Mucosa of gallbladder (tissue), 1 donor: Measurements from ENCODE around the gene FMN1. TPM values are rescaled to one million over a fixed set of nuclear protein-coding genes. Genes with fewer than 3 reads are reported as not detected.

Source experiments
- DNase-seq: peaks from one replicate; pipeline ENCODE4 v3.0.0-alpha.2; 2020; ENCODE audit warnings: low spot score
- total RNA-seq: library from RNA; stranded (reverse); gene quantifications from one replicate; pipeline ENCODE4 v1.2.1, GENCODE V29; 2021
- donor health status: DM: no; HTN: no; CAD: no.

The FMN1 gene
- total RNA-seq, 1 donor from 2014 or later, result 18.2 TPM

DNA sequence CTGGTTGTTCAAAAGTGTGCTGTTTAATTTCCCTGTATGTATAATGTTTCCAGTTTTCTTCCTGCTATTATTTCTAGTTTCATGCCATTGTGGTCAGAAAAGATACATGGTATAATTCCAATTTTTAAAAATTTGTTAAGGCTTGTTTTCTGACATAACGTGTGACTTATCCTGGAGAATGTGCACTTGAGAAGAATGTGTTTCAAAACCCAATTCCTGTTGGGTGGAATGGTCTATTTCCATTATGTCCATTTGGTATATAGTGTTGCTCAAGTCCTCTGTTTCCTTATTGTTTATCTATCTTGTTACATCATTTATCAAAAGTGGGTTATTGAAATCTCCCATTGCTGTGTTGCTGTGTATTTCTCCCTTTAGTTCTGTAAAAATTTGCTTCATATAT lies 261.3 kb downstream of the FMN1 start:
- DNase-seq, result no peak

GRCh38 chr15:32928876-32929275 lies 265.6 kb downstream of the FMN1 start:
- DNase-seq, result no peak

DNA sequence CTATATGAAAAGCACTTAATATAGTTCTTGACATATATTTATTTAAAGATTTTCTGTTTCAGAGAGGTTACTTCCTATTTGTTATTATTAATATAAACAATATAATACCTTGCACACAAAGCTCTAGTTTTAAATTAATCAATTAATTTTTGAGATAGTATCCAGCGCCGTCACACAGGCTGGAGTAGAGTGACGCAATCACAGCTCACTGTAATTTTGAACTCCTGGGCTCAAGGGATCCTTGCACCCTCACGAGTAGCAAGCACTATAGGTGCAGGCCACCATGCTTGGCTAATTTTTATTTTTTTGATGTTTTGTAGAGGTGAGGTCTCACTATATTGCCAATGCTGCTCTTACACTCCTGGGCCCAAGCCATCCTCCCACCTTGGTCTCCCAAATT lies 267.4 kb downstream of the FMN1 start:
- DNase-seq, result no peak

- DNase-seq, result no peak
Measured at GRCh38 chr15:32923176-32923575, 271.3 kb downstream of the FMN1 start.

DNA sequence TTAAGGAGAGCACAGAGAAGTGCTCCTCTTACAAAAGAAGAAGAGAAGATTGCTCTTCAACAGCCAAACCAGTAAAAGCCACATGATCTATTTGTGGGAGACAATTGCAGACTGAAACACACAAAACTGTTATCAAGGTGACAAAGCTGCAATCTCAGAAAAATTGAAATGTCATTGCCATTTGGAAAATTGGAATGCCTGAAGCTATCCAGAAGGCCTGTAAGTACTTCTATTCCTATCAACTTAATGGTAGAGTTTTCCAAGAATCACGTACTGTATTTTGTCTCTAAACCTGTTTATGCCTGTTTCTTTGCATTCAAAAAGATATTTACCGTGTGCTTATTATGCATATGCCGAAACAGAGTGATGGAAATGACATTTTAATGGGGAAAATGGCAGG lies 272.0 kb downstream of the FMN1 start:
- no peak for DNase-seq

DNA sequence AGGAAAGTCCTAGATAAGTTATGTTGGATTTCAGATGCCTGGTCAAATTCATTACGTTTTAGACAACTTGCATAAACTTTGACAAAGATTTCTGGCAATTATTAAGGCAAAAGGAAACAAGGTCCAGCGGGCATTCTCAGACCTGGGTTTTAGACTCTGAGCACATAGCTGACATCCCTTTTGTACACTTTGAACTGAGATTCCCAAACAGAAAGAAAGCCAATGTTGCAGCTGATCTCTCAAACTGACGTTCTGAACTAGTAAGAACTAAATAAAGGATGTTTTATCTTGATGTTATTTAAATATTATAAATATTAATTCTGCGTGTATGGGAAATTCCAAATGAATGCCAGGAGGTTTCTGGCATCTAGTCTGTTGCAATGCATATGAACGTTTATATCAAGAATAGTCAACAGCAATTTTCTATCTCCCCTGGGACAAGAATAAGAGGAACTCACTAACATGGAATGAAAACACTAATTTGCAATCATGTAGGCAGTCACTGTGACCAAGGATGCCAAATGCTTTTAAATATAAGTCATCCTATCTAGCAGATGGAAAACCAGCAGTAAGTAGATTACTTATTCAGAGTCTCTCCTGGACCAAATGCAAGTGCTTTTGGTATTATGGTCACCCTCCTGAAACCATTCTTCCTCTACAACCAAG lies 274.6 kb downstream of the FMN1 start:
- no peak for DNase-seq

- no peak for DNase-seq
Measured at GRCh38 chr15:32918547-32918946, 276.0 kb downstream of the FMN1 start.

- no peak for DNase-seq
Measured at GRCh38 chr15:32910839-32911238, 283.7 kb downstream of the FMN1 start.

- DNase-seq, result no peak
Measured at GRCh38 chr15:32909431-32909830, 285.1 kb downstream of the FMN1 start.

- no peak for DNase-seq
Measured at GRCh38 chr15:32908872-32909271, 285.6 kb downstream of the FMN1 start.

DNA sequence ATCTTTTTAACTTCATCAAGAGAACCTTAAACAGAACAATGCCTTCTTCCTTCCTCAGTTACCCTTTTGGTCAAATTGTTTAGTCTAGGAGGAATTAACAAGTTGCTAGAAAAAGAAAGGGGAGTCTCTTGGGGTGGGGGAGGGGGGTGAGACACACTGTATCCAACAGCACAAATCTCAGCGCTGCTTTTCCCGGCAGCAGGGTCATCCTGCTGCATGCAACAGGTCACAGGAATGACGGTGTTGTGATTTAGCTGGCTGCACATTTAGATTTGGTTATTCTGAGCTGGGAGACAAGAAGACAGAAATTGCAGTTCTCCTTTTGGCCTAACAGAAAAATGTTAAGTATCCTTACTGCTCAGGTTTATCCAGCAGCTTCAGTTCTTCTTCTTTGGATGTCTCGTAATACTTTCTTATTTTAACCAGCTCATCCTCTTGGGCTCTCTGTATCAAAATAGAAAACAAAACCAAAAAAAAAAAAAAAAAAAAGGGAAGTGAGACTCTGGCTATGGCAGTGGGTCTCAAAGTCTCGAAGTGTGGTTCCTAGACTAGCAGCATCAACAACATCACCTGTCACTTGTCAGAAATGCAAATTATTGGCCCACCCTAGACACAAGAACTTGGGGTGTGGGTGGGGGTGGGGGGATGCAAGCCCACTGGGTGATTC lies 286.2 kb downstream of the FMN1 start:
- peak; percentile 28 for DNase-seq

GRCh38 chr15:32905481-32905880 lies 289.0 kb downstream of the FMN1 start:
- no peak for DNase-seq

GRCh38 chr15:32904448-32904847 lies 290.1 kb downstream of the FMN1 start:
- DNase-seq, result no peak

DNA sequence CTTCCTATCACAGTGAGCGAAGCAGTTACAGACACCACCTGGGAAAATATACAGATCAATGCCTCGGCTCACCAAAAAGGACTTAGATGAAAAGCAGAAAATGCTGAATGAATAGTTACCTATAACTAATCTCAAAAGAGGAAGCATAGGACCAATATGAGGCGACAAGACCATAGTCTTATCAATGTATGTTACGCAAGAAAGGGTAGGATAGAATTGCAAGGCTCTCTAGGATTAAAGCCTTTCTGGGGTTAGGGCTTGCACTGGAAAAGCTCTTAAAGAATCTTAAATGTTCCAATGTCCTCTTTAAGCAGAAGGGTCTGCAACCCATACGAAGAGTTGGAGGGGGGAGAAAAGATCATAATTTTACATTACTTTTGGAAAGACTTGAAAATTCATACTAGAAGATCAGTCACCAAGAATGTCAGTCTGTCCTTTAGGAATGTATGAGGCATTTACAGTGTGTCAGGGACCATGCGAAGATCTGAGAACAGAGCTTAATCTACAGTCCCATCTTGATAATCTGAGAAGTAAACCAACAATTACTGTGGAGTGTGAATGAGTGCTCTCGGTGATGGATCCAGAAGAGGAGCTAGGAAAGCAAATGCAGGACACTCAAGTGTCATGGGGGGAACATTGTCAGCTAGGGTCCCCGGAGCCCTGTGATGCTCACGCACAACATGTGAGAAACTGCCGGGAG lies 290.8 kb downstream of the FMN1 start:
- no peak for DNase-seq

DNA sequence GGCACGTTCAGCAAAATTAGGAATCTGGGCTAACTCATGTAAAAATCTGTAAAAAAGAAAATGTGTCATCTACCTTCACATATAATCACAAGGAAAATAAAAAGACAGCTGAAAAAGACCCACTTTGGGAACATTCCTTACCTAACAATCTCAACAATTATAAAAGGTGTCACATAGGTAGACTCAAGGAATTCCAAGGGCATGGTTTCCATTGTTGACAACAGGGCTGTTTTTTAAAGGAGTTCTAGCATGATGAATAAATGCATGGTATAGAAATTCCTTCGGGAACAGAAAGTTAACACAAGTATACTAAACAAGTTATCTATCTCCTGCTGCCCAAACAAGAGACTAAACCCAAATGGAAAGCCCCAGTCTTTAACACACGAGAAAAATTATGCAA lies 292.5 kb downstream of the FMN1 start:
- DNase-seq, result no peak

DNA sequence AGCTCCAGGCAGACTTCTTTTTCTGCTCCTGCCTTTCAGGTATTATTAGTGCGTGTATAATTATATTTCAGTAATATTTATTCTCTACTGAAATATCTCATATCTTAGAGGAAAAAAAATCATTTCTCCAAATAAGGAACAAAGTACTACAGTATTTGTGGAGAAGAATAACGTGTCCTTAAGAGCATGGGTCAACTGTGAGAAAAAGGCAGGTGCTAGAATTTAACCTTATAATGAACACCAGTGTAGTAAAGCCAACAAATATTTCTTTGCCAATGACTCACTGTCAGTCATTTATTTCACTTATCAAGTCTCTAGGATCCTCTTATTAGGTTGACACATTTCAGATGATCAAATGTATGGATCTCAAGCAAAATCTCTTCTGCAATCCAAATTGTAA lies 293.3 kb downstream of the FMN1 start:
- DNase-seq, result no peak

DNA sequence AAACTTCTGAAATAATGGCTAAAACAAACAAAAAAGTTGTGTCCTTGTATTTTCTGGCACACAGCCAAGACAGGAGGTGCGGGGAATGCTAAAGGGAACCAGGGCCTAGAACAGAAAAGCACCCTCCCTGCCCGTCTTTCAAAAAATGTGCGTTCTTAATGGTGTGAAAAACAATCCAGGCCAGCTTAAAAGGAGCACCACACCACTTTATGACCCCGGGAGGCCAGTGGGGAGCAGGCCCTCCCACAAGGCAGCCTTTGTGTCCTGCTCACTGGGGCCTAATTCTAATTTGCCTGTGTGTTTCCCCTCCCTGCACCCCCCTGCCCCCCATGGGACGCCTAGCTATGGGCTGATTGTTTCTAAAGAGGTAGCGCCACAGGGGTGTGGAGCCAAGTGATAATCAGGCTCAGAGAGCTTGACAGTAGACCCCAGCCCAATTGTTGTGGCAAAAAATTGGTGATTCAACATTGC lies 295.4 kb downstream of the FMN1 start:
- no peak for DNase-seq

DNA sequence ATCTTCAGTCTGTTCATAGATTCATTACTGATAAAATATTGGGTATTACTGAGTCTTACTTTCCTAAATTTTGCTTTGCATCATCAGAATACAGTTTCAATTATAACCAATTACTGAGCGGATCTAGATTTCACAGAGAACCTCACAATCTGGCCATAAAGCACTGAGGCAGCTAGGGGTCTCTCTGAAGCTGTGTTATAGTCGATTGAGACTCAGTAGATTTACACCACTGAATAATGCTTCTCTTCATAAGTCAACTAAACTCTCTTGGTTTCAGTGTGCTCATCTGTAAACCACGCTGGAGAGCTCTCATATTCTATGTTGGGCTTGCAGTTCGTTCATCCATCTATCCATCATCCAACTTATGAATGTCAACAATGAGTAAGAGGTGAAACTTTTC lies 296.1 kb downstream of the FMN1 start:
- DNase-seq, result no peak

GRCh38 chr15:32893421-32893820 lies 301.1 kb downstream of the FMN1 start:
- no peak for DNase-seq

GRCh38 chr15:32889214-32889613 lies 305.3 kb downstream of the FMN1 start:
- DNase-seq, result no peak

DNA sequence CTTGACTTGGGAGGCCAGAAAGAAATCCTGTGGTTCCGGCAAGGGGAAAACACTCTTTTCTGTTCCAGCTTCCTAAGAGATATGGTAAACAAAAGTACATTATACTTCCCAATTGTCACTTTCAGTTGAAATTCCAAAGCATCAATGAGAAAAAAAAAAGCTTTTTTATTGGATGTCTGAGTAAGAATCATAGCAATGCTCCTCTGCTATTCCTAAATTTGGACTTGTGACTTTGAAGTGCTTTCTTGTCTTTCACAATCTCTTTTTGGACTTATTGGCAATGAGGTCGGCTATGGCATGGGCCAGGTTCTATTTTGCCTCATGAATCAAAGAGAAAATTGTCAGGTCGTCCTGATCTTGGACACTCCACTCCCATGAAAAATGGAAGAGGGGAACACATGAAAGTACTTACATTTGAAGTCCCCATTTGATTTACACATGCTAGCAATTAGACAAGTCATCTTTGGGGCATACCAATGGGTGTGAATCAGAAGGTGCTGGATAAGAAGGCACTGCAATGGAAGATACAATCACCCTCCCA lies 306.2 kb downstream of the FMN1 start:
- DNase-seq, result no peak

DNA sequence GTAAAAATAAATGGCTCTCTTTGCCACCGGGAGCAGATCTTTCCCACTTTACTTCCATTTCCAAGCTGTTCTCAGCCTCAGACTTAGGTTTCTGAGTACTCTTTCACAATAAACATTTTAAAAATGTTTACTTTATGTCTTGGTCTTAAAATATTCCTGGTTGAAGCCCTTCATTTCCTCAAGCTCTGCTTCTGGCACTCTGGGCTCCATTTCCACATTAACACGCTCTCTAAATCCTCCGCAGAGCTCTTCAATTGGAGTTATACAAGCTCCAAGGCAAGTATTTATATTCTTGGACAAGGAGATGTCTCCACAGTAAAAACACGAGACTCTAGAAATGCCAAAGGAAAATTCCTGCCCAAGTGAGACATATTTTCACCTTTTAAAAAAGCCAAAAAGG lies 307.4 kb downstream of the FMN1 start:
- DNase-seq, result no peak

DNA sequence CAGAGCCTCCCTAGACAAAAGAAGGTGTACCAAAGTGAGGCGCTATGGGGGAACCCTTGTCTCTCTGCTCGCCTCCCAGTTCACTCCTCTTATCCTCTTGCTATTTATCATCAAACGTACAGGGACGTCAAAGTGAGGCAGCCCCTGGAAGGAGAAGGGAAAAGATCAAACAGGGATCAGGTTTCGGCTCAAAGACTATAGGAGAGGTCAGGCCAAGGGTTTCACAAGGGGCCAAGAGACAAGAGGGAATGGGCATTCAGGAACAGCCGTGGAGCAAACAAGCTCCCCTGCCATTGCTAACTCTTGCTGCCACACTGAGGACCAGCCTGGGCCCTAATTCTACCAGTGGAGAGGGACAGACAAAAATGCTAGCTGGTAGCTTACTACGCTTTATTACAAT lies 308.1 kb downstream of the FMN1 start:
- DNase-seq, result no peak
